Fibroblast of villous mesenchyme (primary cell): ENCODE data around the gene FARP2. TPM values are rescaled to one million over a fixed set of nuclear protein-coding genes. Genes with fewer than 3 reads are reported as not detected.

Source experiments
- DNase-seq: peaks from one replicate; pipeline ENCODE4 v3.0.0-alpha.2; 2010; ENCODE audit warnings: low read depth
- H3K4me3 ChIP-seq: 2 replicates; pipeline ENCODE4 v1.5.1; 2011; ENCODE audit warnings: low read depth, mild to moderate bottlenecking, low read length
- total RNA-seq: library from RNA; depleted of rRNA; stranded (reverse); fragments of >200 nt; gene quantifications from 2 replicates; pipeline ENCODE4 v1.2.3, GENCODE V29; 2012
- TF ChIP-seq, protein P1 (sequence below): IDR thresholded peaks from 2 replicates; pipeline ENCODE4 v1.5.1; 2012; ENCODE audit warnings: low read depth, mild to moderate bottlenecking, low read length; ENCODE audit not compliant: insufficient read depth

FARP2 gene
- total RNA-seq, 1 donor = 37.6 TPM

DNA sequence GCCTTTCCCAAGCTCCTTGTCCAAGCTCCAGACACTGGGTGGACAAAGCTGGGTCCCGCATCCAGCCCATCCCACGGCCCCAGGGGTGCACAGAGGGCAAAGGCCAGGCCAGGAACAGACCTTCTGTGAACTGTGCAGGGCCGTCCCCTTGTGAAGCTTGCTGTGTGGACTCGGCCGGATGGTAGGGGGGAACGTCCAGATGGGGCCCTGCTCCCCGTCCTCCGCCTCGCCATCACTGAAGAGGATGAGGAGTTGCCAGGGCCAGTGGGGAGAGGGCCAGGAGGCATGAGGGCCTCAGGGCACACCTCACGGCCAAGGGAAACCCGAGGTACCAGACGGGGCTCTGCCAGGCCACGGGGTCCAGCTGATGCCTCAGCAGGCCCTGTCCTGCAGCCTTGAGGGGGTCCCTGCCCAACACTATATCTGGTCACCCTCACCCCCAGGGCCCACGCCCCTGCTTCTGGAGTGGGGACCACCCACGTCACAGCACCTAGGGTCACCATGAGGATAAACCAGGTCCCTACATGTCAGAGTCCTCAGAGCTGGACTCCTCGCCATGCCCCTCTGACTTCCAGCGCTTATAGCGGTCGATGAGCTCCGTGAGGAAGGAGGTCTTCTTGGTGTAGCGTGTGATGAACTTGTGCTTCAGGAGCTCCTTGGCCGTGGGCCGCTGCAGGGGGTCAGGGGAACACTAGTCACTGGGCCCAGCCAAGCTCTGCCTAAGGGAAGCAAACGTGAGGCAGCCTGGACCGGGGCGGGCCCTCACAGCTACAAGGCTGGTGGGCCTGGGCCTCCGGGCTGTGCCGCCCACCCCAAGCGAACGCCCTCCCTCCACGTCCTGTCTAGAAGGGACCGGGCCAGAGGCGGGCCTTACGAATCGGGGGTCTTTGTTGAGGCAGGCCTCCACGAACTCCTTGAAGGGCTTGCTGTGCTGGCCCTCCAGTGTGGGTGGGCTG lies 142.3 kb downstream of the FARP2 start:
- TF ChIP-seq, protein P1, sequence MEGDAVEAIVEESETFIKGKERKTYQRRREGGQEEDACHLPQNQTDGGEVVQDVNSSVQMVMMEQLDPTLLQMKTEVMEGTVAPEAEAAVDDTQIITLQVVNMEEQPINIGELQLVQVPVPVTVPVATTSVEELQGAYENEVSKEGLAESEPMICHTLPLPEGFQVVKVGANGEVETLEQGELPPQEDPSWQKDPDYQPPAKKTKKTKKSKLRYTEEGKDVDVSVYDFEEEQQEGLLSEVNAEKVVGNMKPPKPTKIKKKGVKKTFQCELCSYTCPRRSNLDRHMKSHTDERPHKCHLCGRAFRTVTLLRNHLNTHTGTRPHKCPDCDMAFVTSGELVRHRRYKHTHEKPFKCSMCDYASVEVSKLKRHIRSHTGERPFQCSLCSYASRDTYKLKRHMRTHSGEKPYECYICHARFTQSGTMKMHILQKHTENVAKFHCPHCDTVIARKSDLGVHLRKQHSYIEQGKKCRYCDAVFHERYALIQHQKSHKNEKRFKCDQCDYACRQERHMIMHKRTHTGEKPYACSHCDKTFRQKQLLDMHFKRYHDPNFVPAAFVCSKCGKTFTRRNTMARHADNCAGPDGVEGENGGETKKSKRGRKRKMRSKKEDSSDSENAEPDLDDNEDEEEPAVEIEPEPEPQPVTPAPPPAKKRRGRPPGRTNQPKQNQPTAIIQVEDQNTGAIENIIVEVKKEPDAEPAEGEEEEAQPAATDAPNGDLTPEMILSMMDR = no peak
- H3K4me3 ChIP-seq = no peak overlapping the region
- DNase-seq = no peak

DNA sequence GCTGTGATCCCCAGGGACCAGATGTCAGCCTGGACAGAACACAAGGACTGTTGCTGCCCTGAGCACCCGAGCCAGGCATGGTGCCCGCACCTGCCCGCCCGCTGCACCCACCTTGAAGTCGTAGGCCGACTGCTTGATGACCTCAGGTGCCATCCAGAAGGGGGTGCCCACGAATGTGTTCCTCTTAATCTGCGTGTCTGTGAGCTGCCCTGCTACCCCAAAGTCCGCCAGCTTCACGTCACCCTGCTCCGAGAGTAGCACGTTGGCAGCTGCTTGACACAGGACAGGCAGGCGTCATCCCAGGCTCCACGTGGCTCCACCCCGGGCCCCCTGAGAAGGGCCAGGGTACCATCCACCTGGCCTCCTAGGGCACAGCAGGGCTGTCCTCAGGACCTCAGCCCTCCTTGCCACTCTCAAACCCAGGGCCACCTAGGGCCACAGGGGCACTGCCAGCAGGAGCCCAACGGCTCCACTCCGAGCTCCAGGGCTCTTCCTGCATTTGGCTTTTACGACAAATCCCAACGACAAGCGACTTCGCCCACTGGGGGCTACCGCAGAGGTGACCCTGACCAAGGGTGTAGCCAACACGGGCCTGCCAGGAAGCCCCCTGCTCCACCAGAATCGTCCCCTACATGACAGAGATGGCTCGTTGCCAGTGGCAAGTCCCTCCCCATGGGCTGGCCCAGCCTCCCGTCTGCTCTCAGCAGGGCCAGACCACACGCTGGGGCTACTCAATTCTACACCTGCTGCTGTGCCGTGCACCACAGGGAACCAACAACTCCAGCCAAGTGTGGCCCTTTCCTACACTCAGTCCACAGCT lies 143.3 kb downstream of the FARP2 start:
- DNase-seq = no peak
- TF ChIP-seq, protein P1 = no peak
- H3K4me3 ChIP-seq = no peak overlapping the region

DNA sequence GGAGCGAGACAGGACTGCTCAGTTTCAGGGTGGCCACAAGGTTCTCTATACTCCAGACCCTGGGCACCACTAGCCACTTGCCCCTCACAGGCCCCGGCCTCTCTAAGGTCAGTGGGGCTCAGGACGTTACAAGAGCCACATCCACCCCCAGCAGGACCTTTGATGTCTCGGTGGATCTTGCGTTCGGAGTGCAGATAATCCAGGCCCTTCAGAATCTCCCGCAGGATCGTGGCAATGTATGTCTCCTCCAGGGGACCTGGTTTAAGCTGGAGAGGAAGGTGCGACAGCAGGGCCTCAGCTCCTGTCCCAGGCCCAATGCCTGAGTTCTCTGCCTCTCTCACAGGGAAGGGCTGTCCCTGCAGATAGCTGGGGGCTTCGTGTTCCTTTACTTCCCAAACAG lies 143.9 kb downstream of the FARP2 start:
- TF ChIP-seq, protein P1 = no peak
- no peak for DNase-seq

DNA sequence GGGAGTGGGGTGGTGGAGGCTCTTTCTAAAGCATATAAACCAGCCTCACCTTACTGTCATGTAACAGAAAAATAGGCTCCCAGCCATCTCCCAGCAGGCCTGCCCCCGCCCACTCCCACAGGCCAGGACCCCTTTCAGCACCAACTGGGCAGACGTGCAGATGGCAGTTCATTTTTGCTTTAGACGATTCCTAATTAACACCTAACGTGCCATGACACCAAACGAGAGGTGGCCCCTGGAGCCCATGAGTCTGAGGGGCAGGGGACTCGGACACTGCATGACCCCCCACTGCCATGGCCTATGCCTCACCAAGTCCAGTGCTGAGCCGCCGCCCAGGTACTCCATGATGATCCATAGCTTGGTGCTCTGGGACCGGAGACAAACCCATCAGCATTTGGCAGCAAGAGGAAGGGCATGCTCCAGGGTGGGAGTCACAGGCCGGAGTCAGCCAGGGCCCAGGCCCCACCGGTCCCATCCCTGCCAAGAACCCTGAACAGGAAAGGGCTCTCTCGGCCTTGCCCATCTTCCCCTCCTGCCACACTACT lies 144.4 kb downstream of the FARP2 start:
- no peak for DNase-seq
- H3K4me3 ChIP-seq = no peak overlapping the region
- TF ChIP-seq, protein P1 = no peak

More for the DNA sequence above, 143.9 kb downstream of the FARP2 start:
- H3K4me3 ChIP-seq = no peak overlapping the region

DNA sequence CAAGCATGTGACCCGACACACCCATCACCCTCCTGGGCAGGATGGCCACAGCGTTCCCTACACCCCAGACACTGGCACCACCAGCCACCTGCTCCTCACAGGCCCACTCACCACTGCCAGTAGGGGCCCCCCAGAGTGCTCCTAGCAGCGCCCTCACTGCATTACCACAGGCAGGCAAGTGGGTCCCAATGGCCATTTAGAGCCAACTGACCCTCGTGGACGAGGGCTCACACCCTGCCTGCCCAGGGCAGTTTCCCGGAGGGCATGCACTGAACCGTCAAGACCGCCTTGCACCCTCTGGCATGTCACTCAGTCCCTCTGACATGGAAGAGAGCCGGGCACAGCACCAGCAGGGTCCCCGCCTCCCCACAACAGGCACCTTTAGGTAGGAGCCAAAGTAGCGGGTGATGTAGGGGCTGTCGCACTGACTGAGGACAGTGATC lies 145.0 kb downstream of the FARP2 start:
- no peak for DNase-seq
- TF ChIP-seq, protein P1 = no peak
- H3K4me3 ChIP-seq = no peak overlapping the region

DNA sequence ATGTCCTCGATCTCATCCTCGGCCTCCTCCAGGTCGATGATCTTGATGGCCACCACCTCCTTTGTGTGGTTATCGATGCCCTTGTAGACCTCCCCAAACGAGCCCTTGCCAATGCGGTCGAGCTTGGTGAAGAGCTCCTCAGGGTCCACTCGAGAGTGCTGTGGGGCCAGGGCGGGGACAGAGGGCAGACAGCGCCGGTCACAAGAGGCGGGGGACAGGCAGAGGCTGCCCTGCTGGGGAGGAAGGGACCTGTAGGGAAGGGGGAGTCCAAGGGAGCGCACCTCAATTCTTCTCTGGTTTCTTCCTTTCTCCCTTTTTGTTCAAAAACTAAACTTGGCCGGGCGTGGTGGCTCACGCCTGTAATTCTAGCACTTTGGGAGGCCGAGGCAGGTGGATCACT lies 145.5 kb downstream of the FARP2 start:
- no peak for DNase-seq

More for the DNA sequence above, 145.5 kb downstream of the FARP2 start:
- TF ChIP-seq, protein P1 = no peak
- no peak overlapping the region for H3K4me3 ChIP-seq
